B cell (primary cell): ENCODE results near the gene POLR3B.

ENCODE experiments used
- CTCF ChIP-seq: fragments of 200-600 bp; IDR thresholded peaks from one replicate; pipeline ENCODE4 v1.8.0; 2022; ENCODE audit warnings: antibody characterized with exemption, mild to moderate bottlenecking
- EZH2 ChIP-seq: IDR thresholded peaks from 2 replicates; pipeline ENCODE4 v1.6.1; 2012; ENCODE audit warnings: borderline replicate concordance, low read depth, mild to moderate bottlenecking, moderate library complexity, low read length; ENCODE audit not compliant: insufficient read depth, poor library complexity, severe bottlenecking

GRCh38 chr12:106332536-106332935 is 25.0 kb upstream of the POLR3B start:
- TF ChIP-seq CTCF (no peak), EZH2 (no peak)
